Activated CD4-positive, alpha-beta T cell treated with anti-CD3 and anti-CD28 coated beads, Interleukin-2, amount 50 U/mL, for 1 hour (primary cell): Measurements from ENCODE around the gene SCGB1D2.
"Not testable (repeated sequence)": the region's sequence is repeated elsewhere in the genome, so short reads cannot be mapped to it uniquely, and the experiment has no call there.

ENCODE experiments used
- DNase-seq: peaks from one replicate; pipeline ENCODE4 v3.0.0-alpha.2; 2020

SCGB1D2 gene, protein sequence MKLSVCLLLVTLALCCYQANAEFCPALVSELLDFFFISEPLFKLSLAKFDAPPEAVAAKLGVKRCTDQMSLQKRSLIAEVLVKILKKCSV

DNA sequence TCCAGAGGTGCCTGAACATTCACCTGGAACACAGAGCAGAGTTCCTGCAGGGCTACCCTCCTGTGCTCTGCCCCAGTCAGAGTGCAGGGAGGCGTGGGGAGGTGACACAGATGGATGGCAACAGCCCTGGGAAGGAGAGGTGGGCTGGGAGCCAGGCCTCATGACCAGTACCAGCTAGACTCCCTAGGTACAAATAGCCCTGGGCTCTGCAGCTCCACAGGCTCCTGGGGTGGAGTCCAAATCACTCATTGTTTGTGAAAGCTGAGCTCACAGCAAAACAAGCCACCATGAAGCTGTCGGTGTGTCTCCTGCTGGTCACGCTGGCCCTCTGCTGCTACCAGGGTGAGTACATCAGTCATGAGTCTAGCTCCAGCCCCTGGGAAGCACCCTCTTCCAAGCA lies at the start of gene SCGB1D2:
SCGB1D2 (plus strand) TSS at position 219 of the 400 bp plus-strand sequence; CDS start at position 288, 69 bp downstream.
- no peak for DNase-seq

DNA sequence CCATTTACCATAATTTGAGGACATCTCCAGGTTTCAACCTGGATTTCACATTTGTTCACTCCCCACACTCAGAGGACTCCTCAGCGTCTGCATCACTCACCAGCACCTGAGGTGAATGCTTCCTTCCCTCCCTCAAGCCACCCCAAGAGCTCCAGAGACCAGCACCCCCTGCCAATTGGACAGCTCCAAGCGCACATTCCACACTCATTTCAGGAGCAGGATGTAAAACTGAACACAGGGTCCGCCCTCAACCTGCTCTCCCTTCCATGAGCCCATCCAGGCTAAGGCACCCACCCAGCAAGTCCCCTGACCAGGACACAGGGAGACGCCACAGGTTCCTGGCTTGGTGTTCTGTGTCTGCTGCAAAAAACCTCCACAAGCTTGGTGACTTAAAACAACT lies 48.1 kb upstream of the SCGB1D2 start:
- DNase-seq = no peak

DNA sequence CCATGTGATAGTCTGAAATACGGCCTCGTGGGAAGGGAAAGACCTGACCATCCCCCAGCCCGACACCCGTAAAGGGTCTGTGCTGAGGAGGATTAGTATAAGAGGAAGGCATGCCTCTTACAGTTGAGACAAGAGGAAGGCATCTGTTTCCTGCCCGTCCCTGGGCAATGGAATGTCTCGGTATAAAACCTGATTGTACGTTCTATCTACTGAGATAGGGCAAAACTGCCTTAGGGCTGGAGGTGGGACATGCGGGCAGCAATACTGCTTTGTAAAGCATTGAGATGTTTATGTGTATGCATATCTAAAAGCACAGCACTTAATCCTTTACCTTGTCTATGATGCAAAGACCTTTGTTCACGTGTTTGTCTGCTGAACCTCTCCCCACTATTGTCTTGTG lies 47.0 kb upstream of the SCGB1D2 start:
- not testable (repeated sequence) for DNase-seq

DNA sequence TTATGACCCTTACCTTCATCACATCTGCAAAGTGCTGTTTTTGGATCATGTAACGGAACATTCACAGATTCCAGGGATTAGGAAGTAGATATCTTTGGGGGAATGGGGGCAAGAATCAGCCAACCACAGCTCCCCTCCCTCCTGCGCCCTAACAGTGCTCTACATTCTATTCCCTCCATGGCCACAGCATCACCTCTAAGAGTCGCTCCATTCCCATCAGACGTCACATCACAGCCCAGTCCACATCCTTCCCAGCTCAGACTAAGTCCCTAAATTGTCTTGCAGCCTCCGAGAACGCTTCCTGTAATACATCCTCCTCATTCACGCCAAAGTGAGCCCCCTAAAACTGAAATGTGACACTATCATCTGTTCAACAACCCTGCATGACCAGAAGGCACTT lies 46.1 kb upstream of the SCGB1D2 start:
- no peak for DNase-seq

DNA sequence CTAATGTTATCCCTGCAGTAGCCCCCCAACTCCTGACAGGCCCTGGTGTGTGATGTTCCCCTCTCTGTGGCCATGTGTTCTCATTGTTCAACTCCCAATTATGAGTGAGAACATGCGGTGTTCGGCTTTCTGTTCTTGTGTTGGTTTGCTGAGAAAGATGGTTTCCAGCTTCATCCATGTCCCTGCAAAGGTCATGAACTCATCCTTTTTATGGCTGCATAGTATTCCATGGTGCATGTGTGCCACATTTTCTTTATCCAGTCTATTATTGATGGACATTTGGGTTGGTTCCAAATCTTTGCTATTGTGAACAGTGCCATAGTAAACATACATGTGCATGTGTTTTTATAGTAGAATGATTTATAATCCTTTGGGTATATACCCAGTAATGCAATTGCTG lies 44.6 kb upstream of the SCGB1D2 start:
- not testable (repeated sequence) for DNase-seq

DNA sequence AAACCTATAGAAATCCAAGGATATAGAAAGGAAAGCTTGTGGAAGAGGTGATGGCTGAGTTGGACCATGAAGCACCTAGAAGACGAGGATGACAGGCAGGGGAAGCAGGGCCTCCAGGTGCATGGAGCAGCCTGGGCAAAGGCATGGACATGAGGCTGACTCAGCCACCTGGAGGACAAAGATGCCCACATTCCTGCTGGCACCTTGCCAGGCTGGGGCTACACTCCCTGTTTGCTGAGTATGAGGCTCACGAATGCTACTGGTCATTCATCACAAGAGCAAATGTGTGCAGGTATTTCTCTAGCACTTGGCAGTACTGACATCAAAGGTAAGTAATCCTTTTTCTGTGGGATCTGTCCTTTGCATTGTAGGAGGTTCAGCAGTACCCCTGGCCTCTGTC lies 40.7 kb upstream of the SCGB1D2 start:
- no peak for DNase-seq

DNA sequence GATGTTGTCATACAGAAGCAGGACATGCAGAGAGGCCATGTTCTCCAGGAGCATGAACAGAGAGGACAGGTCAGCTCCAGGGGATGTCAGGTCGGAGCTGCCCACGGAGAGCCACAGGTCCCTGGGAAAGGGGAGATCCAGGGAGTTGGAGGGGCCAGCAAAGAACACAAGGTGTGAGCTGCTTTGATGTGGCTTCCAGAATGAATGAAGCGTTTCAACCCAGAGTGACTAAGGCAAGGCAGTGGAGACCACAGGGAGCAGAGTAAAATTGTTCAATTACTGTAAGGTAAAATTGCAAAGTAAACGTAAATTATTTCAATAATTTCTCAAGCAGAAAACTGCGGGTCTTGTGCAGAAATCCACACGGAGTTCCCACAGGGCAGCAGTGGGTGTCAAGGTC lies 39.1 kb upstream of the SCGB1D2 start:
- DNase-seq = no peak

DNA sequence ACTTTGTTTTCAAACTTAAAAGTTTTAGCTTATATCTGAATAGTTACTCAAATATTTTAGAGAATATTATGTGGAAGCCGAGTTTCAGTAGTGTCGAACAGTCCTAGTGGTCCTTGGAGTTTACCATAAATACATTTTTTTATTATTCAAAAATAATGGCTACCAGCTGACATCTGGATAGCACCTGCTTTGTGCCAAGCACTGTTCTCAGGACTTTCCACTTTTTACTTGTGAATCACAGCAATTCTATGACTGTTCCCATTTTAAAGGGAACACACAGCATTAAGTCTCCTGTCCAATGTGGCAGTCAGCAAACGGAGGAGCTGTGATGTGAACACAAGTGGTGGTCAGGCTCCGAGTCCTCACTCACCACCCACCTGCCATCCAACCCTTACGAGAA lies 37.6 kb upstream of the SCGB1D2 start:
- DNase-seq = no peak

DNA sequence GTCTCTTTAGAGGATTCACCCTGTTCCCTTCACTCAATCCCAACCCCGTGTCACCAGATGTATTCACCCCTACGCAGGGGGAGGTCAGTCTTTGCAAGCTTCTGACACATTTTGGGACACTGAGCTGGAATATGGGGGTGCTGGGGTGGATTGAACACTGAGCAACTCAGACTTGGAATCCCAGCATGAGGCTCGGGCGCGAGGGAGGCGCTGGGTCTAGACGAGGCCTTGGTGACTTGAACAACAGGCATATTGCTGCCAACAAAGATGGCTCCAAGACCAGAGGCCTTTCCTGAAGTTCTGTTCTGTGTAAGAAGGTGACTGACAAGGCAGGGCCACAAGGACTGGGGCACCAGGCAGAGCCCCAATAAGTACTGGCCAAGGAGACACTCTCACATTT lies 36.6 kb upstream of the SCGB1D2 start:
- DNase-seq = no peak

DNA sequence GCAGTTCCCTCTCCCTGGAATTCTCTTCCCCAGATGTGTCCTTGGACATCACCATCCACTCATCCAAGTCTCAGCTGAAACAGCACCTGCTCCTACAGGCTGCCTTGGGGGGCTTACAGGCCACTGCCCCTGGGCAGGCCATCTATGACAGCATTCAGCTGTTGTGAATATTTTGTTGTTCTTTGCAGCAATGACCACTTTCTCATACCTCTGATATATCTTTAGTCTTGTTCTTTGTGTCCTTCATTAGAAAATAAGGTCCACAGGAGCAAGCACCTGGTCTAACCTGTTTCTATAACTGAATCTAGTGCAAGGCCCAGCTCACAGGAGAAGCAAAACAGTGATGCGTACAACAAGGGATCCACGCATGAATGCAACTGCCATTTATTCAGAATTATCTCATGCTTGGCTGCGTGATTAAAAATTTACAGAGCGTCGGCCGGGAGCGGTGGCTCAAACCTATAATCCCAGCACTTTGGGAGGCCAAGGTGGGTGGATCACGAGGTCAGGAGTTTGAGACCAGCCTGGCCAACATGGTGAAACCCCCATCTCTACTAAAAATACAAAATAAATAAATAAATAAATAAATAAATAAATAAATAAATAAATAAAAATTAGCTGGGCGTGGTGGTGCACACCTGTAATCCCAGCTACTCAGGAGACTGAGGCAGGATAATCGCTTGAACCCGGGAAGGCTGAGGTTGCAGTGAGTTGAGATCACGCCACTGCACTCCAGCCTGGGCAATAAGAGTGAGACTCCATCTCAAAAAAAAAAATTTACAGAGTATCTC lies 35.6 kb upstream of the SCGB1D2 start:
- DNase-seq = not testable (repeated sequence)

DNA sequence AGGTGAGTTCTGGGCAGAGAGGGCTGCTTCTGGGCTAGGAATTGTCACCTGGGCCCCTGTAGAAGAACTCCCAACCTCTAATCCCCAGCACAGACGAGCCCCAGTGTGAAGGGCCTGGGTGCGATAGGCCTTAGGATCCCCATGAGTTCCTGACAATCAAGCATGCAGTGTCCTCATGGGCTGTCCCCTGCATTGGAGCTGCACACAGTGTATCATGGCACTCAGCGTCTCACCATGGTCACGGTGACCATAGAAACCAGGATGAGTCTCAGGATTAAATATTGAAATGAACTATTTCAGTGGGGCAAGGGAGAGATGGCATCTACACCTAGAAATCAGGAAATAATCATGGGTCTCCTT lies 33.3 kb upstream of the SCGB1D2 start:
- no peak for DNase-seq

DNA sequence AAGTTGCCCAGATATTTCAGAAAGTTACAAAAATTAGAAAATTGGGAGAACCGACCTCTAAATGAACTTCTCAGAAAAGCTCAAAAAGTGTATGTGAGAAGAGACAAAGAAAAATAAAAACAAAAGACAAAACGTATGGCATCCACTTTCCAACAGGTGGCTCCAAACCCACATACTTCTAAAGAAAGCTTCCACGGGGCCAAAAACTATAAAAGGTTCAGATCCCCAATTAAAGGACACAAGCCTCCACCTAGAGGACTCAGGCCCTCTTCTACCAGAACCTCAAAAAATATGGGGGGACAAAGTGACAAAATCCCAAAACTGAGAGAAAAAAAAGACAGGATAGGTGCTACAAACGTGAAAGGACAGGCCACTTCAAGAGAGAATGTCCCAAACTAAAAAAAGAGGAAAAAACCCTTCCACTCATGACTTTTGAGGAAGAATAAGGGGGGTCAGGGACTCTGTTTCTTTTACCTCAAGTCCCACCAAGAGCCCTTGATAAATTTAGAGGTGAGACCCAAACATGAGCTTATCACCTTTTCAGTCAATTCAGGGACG lies 24.8 kb upstream of the SCGB1D2 start:
- DNase-seq = no peak

DNA sequence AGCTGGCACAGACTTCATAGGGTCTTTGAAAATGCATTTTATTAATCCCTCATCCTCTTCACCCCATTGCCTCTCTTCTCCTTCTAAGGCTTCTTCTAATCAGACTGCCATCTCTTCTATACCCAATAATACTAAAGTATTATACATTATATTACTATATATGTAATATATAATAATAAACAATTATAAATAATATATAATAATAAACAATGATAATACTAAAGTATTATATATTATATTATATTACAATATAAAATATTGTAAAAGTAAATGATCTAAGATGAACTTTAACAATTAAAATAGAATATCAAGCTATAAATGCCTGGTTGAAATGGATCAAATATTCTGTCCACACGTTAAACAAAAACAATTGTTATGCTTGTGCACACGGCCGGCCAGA lies 20.5 kb upstream of the SCGB1D2 start:
- no peak for DNase-seq

DNA sequence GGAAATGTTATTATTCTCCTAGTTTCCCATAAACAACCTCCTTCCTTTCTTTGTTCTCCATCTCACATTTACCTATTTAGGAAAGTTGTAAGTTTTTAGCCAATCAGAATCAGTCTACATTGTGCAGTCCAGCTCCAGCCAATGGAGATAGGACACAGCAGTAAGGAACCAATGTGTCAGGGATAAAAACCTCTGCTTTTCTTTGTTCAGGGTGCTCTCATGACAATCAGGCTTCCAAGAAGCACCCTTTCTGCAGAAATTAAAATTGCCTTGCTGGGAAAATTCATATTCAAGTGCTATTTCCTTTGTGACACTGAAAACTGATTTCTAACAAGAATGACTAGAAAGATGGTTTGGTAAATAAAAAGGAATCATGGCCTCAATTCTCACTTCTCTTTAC lies 18.9 kb upstream of the SCGB1D2 start:
- no peak for DNase-seq

DNA sequence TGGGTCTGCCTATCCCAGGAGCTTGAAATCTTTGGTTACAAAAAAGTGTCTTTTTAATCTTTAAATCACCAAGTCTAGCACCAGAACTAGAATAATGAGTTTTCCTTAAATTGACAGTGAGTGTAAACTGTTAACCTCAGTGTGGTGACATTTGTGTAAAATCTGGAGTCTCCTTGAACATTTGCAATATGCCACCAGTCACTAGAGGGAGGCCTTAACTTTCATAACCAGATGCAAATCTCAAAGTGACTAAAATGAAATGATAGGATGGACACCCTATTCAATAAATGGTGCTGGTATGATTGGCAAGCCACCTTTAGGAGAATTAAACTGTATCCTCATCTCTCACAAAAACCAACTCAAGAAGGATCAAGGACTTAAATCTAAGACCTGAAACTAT lies 8.3 kb upstream of the SCGB1D2 start:
- no peak for DNase-seq

DNA sequence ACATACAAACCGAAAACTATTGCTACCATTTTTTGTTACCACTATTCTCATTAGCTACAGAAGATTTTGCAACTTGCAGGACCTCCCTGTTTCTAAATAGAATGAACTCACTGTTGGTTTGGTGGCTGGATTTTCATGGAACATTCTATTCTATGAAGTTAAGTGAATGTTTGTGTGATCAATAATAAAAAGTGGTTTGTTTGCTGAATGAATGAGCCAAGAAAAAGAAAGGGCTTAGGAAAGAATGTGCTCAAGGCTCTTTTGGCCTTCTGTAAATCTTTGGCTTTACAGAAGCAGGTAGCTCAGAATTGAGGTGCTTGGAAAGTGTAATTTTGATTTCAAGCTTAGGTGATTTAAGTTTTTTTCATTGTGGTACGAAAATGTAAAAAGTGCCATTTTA lies 5.9 kb upstream of the SCGB1D2 start:
- DNase-seq = no peak

DNA sequence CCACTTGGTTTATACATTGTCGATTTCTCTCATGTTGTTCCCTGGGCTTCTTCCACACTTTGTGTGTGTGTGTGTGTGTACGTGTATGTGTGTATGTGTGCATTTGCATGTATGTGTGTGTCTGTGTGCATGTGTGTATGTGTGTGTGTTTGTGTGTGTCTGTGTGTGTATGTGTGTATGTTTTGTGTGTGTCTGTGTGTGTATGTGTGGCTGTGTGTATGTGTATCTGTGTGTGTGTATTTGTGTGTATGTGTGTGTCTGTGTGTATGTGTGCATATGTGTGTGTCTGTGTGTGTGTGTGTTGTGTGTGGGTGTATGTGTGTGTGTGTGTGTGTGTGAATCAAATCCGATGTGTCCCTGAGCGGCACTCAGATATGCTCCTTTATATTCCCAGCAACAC lies 4.5 kb upstream of the SCGB1D2 start:
- no peak for DNase-seq

DNA sequence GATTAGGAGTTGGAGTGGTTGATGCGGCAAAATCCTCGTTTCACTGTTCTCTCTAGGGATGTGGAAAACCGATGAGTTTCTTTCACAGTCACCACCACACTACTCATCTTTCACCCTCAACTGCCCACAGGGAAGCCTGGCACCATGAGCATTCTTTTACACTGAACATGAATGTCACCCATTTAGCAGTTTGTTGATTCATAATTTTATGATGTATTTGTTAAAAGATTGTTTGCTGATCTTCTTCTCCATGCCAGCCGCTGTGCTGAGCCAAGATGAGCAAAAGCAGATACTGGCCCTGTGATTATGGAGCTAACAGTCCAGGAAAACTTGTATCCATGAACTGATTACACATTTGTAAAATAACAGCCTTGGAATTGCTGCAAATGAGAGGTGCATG lies 3.9 kb upstream of the SCGB1D2 start:
- DNase-seq = no peak

DNA sequence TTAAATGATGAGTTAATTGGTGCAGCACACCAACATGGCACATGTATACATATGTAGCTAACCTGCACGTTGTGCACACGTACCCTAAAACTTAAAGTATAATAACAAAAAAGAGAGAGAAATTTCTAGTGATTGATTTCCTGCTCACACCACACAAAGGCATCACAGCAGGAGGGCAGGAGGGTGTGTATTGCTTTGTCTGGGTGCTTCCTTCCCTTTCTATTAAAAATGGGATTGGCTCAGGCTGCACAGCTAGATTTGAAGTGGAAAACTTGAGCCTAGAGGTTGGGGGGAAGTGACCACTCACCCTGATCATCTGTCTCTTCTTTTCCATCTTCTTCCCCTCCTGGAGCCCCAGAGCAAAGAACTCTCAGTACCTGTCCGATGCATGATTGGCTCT lies 944 bp upstream of the SCGB1D2 start:
- no peak for DNase-seq

DNA sequence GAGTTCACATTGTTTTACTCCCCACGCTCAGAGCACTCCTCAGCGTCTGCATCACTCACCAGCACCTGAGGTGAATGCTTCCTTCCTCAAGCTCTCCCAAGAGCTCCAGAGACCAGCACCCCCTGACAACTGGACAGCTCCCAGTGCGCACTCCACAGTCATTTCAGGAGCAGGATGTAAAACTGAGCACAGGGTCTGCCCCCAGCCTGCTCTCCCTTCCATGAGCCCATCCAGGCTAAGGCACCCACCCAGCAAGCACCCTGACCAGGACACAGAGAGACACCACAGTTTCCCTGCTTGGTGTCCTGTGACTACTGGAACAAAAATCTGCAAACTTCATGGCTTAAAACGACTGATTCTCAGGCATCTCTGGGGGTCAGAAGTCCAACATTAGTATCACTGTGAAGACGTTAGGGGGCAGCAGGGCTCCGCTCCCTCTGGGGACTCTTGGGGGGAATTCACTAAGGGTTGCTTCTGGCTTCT lies 3.3 kb downstream of the SCGB1D2 start:
- no peak for DNase-seq

DNA sequence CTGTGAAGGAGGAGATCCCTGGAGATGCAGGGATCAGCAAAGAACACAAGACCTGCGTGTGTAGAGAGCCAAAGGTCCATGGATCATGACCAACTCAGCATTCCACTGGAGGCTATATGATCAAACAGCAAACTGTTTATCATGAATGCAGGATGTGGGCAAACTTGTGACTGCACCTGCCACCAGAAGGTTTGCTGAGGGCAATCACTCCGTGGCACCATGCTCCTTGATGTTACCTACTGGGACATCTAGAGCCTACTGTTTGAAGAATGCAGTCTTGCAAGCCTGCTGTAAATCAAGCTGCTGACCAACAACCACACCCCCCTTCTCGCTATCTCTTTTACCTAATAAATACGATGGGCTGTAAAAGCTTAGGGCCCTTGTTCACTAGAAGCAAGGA lies 9.7 kb downstream of the SCGB1D2 start:
- DNase-seq = no peak

DNA sequence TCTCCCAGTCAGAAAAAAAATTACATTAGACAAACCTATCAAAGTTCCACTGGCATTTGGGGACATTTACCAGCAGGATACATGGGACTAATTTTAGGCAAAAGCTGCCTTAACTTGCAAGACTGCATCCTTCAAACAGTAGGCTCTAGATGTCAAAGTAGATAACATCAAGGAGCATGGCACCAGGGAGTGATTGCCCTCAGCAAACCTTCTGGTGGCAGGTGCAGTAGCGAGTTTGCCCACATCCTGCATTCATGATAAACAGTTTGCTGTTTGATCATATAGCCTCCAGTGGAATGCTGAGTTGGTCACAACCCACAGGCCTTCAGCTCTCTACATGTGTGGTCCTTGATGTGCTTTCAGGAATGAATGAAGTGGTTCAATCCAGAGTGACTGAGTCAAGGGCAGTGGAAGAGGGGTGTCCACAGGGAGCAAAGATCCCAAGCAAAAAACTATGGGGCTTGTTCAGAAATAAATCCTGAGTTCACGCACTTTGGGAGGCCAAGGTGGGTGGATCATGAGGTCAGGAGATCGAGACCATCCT lies 12.0 kb downstream of the SCGB1D2 start:
- no peak for DNase-seq

DNA sequence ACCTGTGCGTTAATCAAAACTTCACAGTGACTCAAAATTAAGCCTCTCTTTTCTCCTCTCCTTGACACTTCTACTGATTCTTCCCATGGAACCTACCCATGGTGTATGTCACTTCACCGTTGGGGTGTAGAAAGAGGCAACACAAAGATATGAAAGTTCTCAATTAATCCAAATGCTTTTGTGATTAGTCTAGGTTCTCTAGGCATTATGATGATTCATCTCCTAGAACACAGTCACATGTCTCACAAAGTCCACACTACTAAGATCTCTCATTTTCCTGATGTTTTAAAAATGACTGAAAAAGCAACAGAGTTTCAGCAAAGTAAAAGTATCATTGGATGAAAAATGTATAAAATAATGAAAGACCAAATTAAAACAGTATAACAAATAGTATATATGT lies 14.2 kb downstream of the SCGB1D2 start:
- no peak for DNase-seq

DNA sequence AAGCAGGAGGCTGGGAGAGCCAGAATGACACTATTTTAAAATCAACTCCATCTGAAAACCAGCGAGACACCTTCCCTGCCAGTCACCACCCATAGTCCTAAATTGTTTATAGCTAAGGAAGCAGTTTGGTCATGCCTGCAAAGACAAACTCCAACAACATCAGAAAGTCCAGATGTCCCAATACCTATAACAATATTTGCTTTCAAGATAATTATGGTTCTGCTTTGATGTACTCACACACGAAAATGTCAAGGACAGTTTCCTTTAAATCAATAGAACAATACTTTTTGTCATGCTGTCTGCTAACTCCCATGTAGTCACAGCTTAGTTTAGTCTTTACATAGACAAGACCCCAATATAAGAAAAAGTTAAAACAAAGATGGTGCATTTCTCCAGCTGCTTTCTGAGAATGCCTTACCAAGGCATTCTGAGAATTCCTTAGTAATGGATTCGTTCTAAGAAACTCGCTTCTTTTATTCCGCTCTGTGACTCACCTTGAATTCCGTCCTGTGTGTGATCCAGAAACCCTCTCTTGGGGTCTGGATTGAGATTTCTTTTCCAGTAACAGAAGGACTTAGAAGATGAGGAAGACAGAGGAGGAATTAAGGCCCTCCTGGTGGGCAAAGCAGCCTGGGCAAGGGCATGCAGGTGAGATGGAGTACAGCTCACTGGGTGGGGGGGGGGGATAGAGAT lies 18.4 kb downstream of the SCGB1D2 start:
- DNase-seq = no peak
